Activated effector memory CD4-positive, alpha-beta T cell treated with Interleukin-2 at 50 U/mL for 16 hours (primary cell): ENCODE data around the gene SYF2.
A peak's percentile ranks its signal among the peaks of the same experiment; 100 is the strongest.
"Not testable (repeated sequence)": the region's sequence is repeated elsewhere in the genome, so short reads cannot be mapped to it uniquely, and the experiment has no call there.

Experiments used
- DNase-seq: peaks from one replicate; pipeline ENCODE4 v3.0.0-alpha.2; 2020

Gene SYF2

DNA sequence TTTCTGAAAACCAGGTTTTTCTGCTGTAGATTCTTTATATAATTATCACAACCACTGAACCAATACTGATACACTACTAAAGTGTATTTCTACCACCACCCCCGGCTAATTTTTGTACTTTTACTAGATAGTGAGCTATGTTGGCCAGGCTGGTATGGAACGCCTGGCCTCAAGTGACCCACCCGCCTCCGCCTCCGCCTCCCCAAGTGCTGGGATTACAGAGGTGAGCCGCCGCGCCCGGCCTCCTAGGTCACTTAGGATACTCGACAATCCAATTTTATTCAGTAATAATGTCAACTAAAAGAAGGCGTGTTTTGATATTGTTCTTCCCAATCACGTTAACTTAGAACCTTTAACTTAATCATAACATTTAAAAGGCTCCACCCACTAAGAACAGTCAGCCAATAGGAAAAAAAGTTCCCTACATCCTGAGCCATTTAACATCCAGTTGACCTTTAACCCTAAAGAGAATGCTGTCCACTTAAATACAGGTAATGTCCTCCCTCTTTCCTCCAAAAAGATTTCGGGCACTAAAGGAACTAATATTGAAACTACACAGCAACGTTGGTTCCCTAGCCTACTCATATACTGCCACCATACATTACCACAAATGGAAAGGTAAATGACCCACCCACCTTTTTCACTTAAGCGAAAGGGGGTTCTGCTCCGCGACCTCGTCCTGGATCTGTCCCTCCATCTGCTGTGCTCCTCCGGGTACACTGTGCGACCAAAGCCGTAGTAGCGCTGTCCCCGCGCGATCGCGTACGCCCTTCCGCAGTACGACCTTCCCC, 13.7 kb upstream of the SYF2 start:
- DNase-seq: no peak

- DNase-seq: no peak
These were observed 13.1 kb upstream of the SYF2 start for GRCh38 chr1:25245393-25245792.

- no peak for DNase-seq
These were observed 11.6 kb upstream of the SYF2 start for GRCh38 chr1:25243907-25244306.

DNA sequence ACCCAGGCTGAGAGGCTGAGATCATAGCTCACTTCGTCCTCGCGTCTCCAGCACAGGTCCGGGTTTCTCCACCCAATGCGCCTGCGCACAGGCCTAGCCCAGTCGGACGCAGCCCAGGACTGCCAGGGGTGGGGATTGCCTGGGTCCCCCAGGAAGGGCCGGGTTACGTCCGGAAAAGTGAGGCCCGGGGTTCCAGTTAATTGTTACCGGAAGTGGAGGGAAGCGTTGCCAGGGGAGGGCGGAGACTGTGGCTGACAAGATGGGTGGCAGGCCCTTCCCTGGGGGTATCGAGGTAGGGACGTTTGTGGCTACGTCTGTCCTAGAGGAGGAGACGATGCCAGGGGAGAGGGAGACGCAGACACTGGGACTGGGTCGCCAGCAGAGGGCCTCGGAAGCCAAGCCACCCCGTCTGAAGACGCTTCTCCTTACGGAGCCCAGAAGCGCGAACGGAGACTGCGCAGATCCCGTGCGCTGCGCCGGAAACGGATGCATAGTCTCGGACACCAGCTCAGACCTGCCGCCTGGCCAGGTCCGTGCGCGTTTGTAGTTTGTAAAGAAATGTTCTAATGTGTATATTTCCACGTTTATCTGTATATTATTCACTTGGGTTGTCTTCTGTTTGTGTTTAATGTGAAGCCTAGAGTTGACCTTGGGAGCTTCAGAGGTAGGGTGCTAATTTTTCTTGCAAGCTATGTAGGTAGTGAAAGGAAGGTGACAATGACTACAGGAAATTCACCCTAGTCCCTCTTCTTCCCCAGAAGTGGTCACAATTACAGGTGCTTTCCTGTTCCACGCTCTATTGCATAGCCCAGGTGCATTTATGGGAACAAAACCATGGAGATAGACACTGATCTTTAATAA, 7.6 kb upstream of the SYF2 start:
- DNase-seq: peak; percentile 76

GRCh38 chr1:25238046-25238445, 5.7 kb upstream of the SYF2 start:
- DNase-seq: no peak

GRCh38 chr1:25236261-25236660, 4.0 kb upstream of the SYF2 start:
- not testable (repeated sequence) for DNase-seq

GRCh38 chr1:25235411-25235810, 3.1 kb upstream of the SYF2 start:
- not testable (repeated sequence) for DNase-seq

DNA sequence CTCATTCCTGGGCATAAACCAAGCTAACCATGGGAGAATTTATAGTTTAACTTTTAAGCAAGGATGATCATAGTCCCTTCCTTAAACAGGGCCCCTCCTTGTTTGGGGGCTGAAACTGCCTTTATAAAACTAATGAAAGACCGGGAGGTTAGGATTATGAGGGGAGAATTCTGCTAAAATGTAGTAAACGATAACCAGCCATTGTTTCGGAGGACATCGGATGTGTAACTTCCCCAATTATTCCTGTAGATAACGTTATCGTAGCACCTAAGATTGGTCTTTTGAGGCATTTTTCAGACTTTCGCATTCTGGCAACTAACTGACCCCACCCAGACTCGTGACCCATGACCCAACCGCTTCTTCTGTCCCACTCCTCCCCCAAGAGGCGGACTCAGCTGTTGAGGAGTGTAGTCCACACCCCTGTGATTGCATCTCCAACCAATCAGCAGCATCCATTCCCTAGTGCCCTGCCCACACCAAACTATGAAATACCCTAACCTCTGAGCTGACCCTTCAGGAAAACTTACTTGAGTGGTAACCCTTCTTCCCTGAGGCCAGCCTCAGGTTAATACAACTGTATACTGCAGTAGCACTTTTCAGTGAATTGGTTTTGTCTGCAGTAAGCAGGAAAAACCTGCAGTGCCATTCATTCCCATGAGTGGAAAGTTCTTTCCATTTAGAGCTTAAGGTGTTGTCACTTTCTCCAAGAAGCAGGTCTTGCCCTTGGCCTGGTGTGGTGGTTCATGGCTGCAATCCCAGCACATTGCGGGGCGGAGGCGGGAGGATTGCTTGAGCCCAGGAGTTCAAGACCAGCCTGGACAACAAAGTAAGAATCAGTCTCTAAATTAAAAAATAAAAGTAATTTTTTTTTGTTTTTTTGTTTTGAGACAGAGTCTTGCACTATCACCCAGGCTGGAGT, 823 bp upstream of the SYF2 start:
- peak; percentile 31 for DNase-seq

- DNase-seq: no peak
These were observed 8.8 kb downstream of the SYF2 start for GRCh38 chr1:25223471-25223870.

DNA sequence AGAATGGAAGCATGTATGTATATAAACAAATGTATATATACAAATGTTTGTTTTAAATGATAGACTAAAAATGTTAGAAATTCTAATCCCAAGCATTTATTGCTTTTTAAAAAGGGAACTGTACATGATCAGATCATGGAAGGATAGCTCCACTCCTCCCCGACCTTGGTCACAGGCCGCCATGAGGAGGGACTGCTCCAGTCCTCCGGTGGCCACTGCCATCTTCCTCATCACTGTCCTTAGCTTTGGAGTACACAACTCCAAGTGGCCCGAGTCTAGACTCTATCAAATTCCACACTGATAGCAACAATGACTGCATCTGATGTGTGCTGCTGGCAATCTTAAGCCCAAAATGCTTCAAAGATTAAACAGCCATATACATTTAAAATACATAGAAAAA, 9.7 kb downstream of the SYF2 start:
- no peak for DNase-seq

DNA sequence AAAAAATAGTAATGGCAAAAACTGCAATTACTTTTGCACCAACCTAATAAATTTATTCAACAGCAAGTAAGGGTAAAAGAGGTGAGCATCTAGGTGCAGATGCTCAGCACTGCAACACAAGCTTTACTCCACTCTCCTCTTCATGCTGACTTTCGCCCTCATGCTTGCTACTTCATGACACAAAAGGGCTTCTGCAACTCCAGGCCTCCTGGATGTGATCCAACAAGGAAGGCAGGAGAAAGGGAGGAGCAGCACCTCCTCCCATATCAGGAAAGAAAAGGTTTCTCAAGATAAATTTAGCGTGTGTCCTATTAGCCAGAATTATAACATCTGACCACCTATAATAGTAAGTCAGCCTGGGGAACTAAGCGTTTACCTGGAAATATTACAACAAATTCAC, 11.6 kb downstream of the SYF2 start:
- DNase-seq: no peak

DNA sequence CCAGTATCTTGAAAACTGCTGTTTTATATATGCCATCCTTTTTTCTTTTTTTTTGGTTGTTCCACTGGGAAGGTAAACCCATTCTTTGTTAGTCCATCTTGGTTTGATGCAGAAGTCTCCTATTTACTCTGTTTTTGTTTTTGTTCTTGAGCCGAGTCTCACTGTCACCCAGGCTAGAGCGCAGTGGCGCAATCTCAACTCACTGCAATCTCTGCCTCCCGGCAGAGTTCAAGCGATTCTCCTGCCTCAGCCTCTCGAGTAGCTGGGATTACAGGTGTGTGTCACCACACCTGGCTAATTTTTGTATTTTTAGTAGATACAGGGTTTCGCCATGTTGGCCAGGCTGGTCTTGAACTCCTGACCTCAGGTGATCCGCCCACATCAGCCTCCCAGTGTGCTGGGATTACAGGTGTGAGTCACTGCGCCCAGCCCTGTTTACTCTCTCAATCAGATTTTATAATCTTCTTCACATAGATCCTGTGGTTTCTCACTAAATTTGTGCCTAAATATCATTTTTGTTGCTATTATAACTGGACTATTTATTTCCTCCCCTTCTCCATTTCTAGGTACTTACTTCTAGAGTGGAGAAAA, 12.5 kb downstream of the SYF2 start:
- DNase-seq: no peak

DNA sequence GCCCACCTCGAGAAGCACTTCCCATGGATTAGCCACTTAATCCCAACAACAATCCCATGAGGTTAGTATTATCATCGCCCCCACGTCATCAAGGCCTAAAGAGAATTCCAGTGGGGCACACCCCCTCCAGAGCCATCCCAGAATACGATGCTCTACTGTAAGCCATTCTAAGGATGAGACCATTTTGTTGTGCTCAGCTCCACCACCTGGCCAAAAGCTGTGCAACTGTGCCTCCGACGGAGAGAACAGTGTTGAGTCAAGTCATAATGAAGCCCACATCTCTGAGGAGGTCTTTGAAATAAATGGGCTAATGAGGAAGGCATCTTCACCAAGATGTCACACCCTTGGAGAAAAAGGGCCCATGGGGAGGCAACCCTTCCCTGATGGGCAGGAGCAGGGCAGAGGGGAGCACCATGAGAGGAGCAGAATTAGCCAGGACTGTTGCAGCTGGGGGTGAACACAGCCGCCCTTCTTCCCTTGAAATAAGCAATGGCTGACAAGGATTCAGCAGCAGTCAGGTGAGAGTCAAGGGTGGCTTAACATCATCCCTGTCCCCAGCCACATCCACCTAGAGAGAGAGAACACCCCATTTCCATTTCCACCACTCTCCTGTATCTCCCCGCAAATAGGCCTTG, 14.6 kb downstream of the SYF2 start:
- no peak for DNase-seq

DNA sequence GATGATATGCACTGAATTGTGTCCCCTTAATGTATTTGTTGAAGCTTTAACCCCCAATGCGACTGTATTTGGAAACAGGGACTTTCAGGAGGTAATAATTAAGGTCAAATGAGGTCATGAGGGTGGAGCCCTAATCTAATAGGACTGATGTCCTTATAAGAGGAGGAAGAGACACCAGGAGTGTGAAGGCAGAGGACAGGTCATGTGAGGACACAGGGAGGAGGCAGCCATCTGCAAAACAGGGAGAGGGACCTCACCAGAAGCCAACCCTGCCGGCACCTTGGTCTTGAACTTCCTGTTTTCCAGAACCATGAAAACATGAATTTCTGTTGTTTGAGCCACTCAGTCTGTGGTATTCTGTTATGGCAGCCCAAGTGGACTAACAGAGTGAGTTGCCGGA, 15.3 kb downstream of the SYF2 start:
- DNase-seq: no peak

- no peak for DNase-seq
These were observed 16.2 kb downstream of the SYF2 start for GRCh38 chr1:25216123-25216522.

- no peak for DNase-seq
These were observed 19.6 kb downstream of the SYF2 start for GRCh38 chr1:25212725-25213124.

GRCh38 chr1:25210728-25211127, 21.6 kb downstream of the SYF2 start:
- no peak for DNase-seq

GRCh38 chr1:25209516-25209915, 22.8 kb downstream of the SYF2 start:
- DNase-seq: no peak

- no peak for DNase-seq
These were observed 23.6 kb downstream of the SYF2 start for GRCh38 chr1:25208561-25209222.

DNA sequence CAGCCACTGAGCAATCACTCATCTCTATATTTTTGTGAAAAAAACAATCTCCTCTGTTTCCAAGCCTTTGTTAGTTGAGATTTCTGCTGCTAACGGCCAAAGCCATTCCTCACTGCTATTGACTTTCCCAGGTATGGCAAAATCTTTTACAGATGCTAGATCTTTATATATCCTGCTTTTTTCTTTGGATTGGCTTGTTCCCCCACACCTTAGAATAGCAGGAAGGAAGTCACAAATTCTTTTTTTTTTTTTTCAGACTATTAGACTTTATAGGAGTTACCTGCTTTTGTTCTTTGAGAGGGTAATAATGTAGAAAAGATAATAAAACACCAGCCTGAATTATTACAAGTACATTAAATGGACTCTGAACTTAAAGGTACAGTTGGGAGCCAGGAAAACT, 24.2 kb downstream of the SYF2 start:
- DNase-seq: no peak

DNA sequence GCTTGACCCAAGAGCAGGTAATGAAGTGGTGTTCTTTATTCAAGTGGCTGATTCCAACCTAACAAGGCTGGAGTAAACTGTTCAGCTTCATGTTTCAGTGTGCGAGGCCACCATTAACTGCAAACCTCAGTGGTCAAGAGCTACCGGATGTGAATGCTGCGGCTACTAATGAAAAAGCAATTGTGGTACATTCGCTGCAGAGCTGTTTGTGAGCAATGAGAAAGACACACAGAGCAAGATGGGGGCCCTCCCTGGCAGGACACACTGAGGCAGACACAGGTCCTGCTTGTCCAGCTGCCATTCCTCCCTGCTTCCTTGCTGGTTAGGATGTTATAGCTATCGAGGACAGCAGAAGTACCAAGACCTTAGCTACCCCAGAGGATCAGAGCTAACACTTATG, 26.1 kb downstream of the SYF2 start:
- no peak for DNase-seq

- DNase-seq: no peak
These were observed 26.5 kb downstream of the SYF2 start for GRCh38 chr1:25205786-25206185.
